Measurements from ENCODE around the gene INIP. TPM values are rescaled to one million over a fixed set of nuclear protein-coding genes. Genes with fewer than 3 reads are reported as not detected.

INIP gene
- total RNA-seq, 1 donor from 2014 or later: 21.0 TPM

DNA sequence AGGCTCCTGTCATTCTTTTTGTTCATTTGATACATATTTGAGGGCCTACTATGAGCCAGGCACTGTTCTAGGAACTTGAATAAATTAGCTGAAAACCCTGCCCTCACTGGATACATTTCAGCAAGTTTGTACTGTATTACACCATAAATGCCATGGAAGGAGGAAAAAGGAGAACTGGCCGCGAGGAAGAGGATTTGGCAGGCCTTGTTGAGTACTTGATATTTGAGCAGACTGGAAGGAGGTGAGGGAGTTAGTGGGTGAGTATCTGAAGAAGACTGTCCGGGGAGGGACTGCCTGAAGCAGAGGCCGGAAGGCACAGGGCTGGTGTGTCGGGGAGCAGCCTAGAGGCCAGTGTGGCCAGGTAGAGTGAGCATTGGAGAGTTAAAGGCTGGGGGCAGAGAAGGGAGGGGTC, 37.1 kb upstream of the INIP start:
- no peaks in the 10 kb centered on the region for H3K9me3 ChIP-seq
- no peaks in the 10 kb centered on the region for H3K27me3 ChIP-seq (ENCODE audit: low read depth)
- peaks cover 6% of the 10 kb centered on the region for H3K36me3 ChIP-seq
- H3K27ac ChIP-seq: peak overlapping the region; percentile 70
- intact Hi-C loops (cut with DNase I): loop anchor here (10.0 kb wide), 1 partner anchor 80 kb away; no protein-coding TSS in a partner anchor
- no peak for DNase-seq
- ATAC-seq: peak in 1 of 2 donors; percentile 4
- TF ChIP-seq, protein P1, sequence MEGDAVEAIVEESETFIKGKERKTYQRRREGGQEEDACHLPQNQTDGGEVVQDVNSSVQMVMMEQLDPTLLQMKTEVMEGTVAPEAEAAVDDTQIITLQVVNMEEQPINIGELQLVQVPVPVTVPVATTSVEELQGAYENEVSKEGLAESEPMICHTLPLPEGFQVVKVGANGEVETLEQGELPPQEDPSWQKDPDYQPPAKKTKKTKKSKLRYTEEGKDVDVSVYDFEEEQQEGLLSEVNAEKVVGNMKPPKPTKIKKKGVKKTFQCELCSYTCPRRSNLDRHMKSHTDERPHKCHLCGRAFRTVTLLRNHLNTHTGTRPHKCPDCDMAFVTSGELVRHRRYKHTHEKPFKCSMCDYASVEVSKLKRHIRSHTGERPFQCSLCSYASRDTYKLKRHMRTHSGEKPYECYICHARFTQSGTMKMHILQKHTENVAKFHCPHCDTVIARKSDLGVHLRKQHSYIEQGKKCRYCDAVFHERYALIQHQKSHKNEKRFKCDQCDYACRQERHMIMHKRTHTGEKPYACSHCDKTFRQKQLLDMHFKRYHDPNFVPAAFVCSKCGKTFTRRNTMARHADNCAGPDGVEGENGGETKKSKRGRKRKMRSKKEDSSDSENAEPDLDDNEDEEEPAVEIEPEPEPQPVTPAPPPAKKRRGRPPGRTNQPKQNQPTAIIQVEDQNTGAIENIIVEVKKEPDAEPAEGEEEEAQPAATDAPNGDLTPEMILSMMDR (IDR thresholded peaks at IDR 0.05): no peak
- peak overlapping the region; percentile 23 for H3K4me3 ChIP-seq
- H3K4me1 ChIP-seq: peaks cover 62% of the 10 kb centered on the region

DNA sequence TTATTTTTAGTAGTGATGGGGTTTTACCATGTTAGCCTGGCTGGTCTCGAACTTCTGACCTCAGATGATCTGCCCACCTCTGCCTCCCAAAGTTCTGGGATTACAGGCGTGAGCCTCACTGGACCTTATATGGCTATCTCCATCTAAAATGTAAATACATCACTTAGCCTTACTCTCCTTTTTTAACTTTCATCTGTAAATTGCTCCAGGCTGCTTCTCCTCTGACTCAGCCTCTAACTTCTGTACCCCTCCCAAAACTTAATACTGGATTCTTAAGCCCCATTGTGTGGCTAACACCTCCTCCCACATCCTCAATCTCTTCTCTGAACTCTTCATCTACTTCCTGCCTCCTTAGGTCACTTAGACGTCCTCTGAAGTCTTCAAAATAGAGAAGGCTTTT, 36.7 kb upstream of the INIP start:
- Histone ChIP-seq H3K27me3 (ENCODE audit: low read depth) (no peaks in the 10 kb centered on the region), H3K27ac (peak overlapping the region; percentile 70), H3K36me3 (peaks cover 6% of the 10 kb centered on the region), H3K4me1 (peaks cover 64% of the 10 kb centered on the region), H3K9me3 (no peaks in the 10 kb centered on the region), H3K4me3 (peak overlapping the region; percentile 23)
- no peak for ATAC-seq
- intact Hi-C loops (cut with DNase I): loop anchor here (10.0 kb wide), 1 partner anchor 80 kb away; no protein-coding TSS in a partner anchor
- TF ChIP-seq, protein P1 (IDR thresholded peaks at IDR 0.05): no peak
- DNase-seq: no peak

DNA sequence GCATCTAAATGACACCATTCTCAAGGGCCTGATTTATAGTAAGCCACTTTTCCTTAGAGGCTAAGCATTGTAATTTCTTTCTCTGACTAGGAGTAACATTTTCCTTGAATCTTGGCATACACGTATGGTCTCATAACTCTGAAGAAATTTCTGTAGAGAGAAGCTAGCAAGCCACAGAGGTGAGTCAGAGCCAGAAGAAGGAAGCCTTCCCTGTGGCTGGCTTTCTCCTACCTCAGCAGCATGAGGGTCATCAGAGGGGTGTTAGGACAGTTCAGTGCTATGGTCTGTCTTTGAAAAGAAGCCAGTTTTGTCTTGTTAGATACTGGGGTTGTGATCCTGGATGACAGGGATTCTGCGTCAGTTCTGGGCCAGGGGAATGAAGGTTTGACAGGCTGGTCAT, 35.8 kb upstream of the INIP start:
- Histone ChIP-seq H3K27ac (peak overlapping the region; percentile 70), H3K4me3 (peak overlapping the region; percentile 99), H3K9me3 (no peaks in the 10 kb centered on the region), H3K27me3 (ENCODE audit: low read depth) (no peaks in the 10 kb centered on the region), H3K36me3 (peaks cover 6% of the 10 kb centered on the region), H3K4me1 (peaks cover 67% of the 10 kb centered on the region)
- intact Hi-C loops (cut with DNase I): loop anchor here (10.0 kb wide), 1 partner anchor 81 kb away; no protein-coding TSS in a partner anchor
- TF ChIP-seq, protein P1 (IDR thresholded peaks at IDR 0.05): no peak
- ATAC-seq (peak in 1 of 2 donors; percentile 31), DNase-seq (no peak)

DNA sequence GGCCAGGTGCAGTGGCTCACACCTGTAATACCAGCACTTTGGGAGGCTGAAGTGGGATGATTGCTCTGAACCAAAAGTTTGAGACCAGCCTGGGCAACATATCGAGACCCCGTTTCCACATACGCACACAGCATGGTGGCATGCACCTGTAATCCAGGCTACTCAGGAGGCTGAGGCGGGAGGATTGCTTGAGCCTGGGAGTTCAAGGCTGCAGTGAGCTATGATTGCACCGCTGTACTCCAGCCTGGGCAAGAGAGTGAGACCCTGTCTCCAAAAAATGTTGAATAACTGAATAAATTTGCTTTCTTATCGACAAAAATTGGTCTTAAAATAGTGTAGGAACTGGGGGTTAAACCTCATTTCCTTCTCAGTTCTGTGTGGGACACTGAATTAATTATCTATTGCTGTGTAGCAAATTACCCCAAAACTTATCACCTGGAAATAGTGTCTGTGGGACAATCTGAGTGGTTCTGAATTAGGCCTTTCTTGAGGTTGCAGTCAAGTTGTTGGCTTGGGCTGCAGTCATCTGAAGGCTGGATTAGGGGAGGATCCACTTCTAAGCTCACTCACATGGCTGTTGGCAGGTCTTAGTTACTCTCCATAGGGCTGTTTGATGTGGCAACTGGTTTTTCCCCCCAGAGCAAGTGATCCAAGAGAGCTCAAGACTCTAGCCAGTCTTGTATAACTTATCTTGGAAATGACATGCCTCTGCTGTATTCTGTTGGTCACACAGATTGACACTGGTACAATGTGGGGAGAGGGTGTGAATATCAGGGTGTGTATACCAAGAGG, 34.6 kb upstream of the INIP start:
- TF ChIP-seq, protein P1 (IDR thresholded peaks at IDR 0.05): no peak
- peak overlapping the region; percentile 92 for H3K27ac ChIP-seq
- no peaks in the 10 kb centered on the region for H3K9me3 ChIP-seq
- peak overlapping the region; percentile 99 for H3K4me3 ChIP-seq
- H3K4me1 ChIP-seq: peaks cover 64% of the 10 kb centered on the region
- no peak for DNase-seq
- intact Hi-C loops (cut with DNase I): loop anchor here (10.0 kb wide), 1 partner anchor 82 kb away; no protein-coding TSS in a partner anchor
- peaks cover 6% of the 10 kb centered on the region for H3K36me3 ChIP-seq
- H3K27me3 ChIP-seq (ENCODE audit: low read depth): no peaks in the 10 kb centered on the region
- ATAC-seq: no peak

DNA sequence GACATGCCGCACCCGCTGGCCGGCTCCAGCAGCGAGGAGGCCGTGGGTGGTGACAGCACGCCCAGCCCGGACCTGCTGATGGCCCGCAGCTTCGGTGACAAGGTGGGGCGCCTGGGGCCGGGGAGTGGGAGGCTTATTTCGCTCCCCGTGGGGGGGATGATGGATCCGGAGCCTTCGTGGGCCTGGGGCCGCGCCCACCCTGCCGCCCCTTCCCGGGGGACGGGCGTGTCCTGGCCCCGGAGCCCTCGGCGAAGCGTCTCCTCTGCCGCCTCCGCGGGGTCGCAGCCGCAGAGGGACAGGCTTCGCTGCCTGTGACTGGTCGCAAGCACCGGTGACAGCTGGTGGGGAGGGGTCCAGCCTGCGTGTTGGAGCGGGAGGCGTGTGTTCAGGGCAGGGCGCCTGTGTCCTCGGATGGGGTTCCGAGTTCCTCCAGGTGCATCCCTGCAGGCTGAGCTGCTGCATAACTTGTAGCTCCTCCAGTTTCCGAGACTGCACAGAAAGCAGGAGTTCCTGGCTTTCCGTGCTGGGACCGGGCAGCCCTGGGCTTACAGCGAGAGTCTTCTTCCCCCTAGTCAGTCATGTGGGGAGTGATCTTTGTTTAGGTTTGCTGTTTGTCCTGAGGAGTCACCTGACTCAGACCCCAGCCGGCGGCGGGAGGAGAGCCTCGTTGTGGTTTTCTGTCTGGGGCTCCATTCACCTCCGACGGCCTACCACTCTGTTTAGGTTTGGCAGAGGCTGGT, 33.3 kb upstream of the INIP start:
- Histone ChIP-seq H3K27me3 (ENCODE audit: low read depth) (no peaks in the 10 kb centered on the region), H3K4me1 (peaks cover 53% of the 10 kb centered on the region), H3K4me3 (peak overlapping the region; percentile 99), H3K36me3 (peaks cover 6% of the 10 kb centered on the region), H3K9me3 (no peaks in the 10 kb centered on the region), H3K27ac (peak overlapping the region; percentile 92)
- ATAC-seq (peak; percentile 31 to 32), DNase-seq (peak; percentile 69)
- intact Hi-C loops (cut with DNase I): loop anchor here (10.0 kb wide), 1 partner anchor 84 kb away; no protein-coding TSS in a partner anchor
- TF ChIP-seq, protein P1 (IDR thresholded peaks at IDR 0.05): no peak
